H9 (cell line): Measurements from ENCODE around the gene BRK1. TPM values are rescaled to one million over a fixed set of nuclear protein-coding genes. Genes with fewer than 3 reads are reported as not detected.

ENCODE experiments used
- DNase-seq: peaks from one replicate; pipeline ENCODE4 v3.0.0-alpha.2; 2017
- H2AFZ ChIP-seq: one replicate; pipeline ENCODE4 v1.6.1; 2013; ENCODE audit warnings: mild to moderate bottlenecking, low read length, control low read depth, moderate library complexity
- H2AK5ac ChIP-seq: 2 replicates; pipeline ENCODE4 v1.6.1; 2013; ENCODE audit warnings: low read length, control low read depth, mixed read lengths; ENCODE audit not compliant: insufficient read length
- H2BK120ac ChIP-seq: one replicate; pipeline ENCODE4 v1.6.1; 2013; ENCODE audit warnings: low read depth, mild to moderate bottlenecking, low read length, control low read depth, inconsistent platforms; ENCODE audit not compliant: poor library complexity, severe bottlenecking
- H2BK12ac ChIP-seq: 2 replicates; pipeline ENCODE4 v1.6.1; 2013; ENCODE audit warnings: low read length, control low read depth, mixed read lengths, low read depth; ENCODE audit not compliant: insufficient read length
- H2BK15ac ChIP-seq: 2 replicates; pipeline ENCODE4 v1.6.1; 2013; ENCODE audit warnings: low read depth, low read length, control low read depth
- H2BK20ac ChIP-seq: one replicate; pipeline ENCODE4 v1.6.1; 2013; ENCODE audit warnings: low read depth, mild to moderate bottlenecking, low read length, control low read depth, inconsistent platforms; ENCODE audit not compliant: poor library complexity, severe bottlenecking
- H2BK5ac ChIP-seq: 2 replicates; pipeline ENCODE4 v1.6.1; 2013; ENCODE audit warnings: low read length, control low read depth, mixed read lengths; ENCODE audit not compliant: insufficient read length
- H3K14ac ChIP-seq: 2 replicates; pipeline ENCODE4 v1.6.1; 2013; ENCODE audit warnings: low read length, control low read depth; ENCODE audit not compliant: insufficient read depth
- H3K18ac ChIP-seq: 2 replicates; pipeline ENCODE4 v1.6.1; 2013; ENCODE audit warnings: low read depth, mild to moderate bottlenecking, mixed read lengths, low read length, control low read depth; ENCODE audit not compliant: insufficient read length
- H3K23ac ChIP-seq: 2 replicates; pipeline ENCODE4 v1.6.1; 2013; ENCODE audit warnings: low read length, control low read depth, mixed read lengths, low read depth; ENCODE audit not compliant: insufficient read length
- H3K23me2 ChIP-seq: 2 replicates; pipeline ENCODE4 v1.6.1; 2013; ENCODE audit warnings: low read depth, mild to moderate bottlenecking, mixed read lengths, low read length, control low read depth; ENCODE audit not compliant: insufficient read length, poor library complexity, severe bottlenecking
- H3K27ac ChIP-seq: 2 replicates; pipeline ENCODE4 v1.5.1; 2013; ENCODE audit warnings: low read length, control low read depth, mixed read lengths, low read depth; ENCODE audit not compliant: insufficient read length
- H3K27me3 ChIP-seq: 2 replicates; pipeline ENCODE4 v1.6.1; 2013; ENCODE audit warnings: low read length, control low read depth, inconsistent platforms; ENCODE audit not compliant: insufficient read depth
- H3K4ac ChIP-seq: 2 replicates; pipeline ENCODE4 v1.6.1; 2013; ENCODE audit warnings: low read depth, mild to moderate bottlenecking, control low read depth, inconsistent platforms, low read length, moderate library complexity
- H3K4me1 ChIP-seq: 2 replicates; pipeline ENCODE4 v1.6.1; 2013; ENCODE audit warnings: low read length, control low read depth, inconsistent platforms; ENCODE audit not compliant: insufficient read depth
- H3K4me2 ChIP-seq: 2 replicates; pipeline ENCODE4 v1.6.1; 2013; ENCODE audit warnings: low read length, control low read depth, mixed read lengths; ENCODE audit not compliant: insufficient read length, insufficient read depth
- H3K56ac ChIP-seq: 2 replicates; pipeline ENCODE4 v1.6.1; 2013; ENCODE audit warnings: low read depth, mild to moderate bottlenecking, mixed read lengths, low read length, control low read depth; ENCODE audit not compliant: insufficient read length
- H3K79me1 ChIP-seq: 2 replicates; pipeline ENCODE4 v1.6.1; 2013; ENCODE audit warnings: low read depth, mild to moderate bottlenecking, moderate library complexity, low read length, control low read depth, inconsistent platforms; ENCODE audit not compliant: insufficient read depth, poor library complexity, severe bottlenecking
- H3K79me2 ChIP-seq: 2 replicates; pipeline ENCODE4 v1.6.1; 2013; ENCODE audit warnings: low read length, control low read depth, inconsistent platforms; ENCODE audit not compliant: insufficient read depth
- H3K9ac ChIP-seq: 2 replicates; pipeline ENCODE4 v1.6.1; 2013; ENCODE audit warnings: low read length, control low read depth, mixed read lengths; ENCODE audit not compliant: insufficient read length; ENCODE audit errors: extremely low read depth
- H3K9me3 ChIP-seq: one replicate; pipeline ENCODE4 v1.6.1; 2013; ENCODE audit warnings: low read depth, low read length, inconsistent platforms; ENCODE audit not compliant: control insufficient read depth
- H3T11ph ChIP-seq: one replicate; pipeline ENCODE4 v1.6.1; 2013; ENCODE audit warnings: mild to moderate bottlenecking, low read length, control low read depth, inconsistent platforms
- H4K20me1 ChIP-seq: one replicate; pipeline ENCODE4 v1.6.1; 2013; ENCODE audit not compliant: control insufficient read depth, insufficient read length, insufficient read depth
- H4K5ac ChIP-seq: 2 replicates; pipeline ENCODE4 v1.6.1; 2013; ENCODE audit warnings: low read depth, mild to moderate bottlenecking, mixed read lengths, low read length, control low read depth; ENCODE audit not compliant: insufficient read length
- H4K8ac ChIP-seq: replicated peaks from 2 replicates; pipeline ENCODE4 v1.6.1; 2013; ENCODE audit warnings: low read length, control low read depth, mixed read lengths, low read depth; ENCODE audit not compliant: insufficient read length
- H4K91ac ChIP-seq: 2 replicates; pipeline ENCODE4 v1.6.1; 2013; ENCODE audit warnings: low read depth, mild to moderate bottlenecking, moderate library complexity, mixed read lengths, low read length, control low read depth; ENCODE audit not compliant: insufficient read length
- H3K27ac Mint-ChIP-seq, 3 experiments: 2 replicates in 2 of 3; 3 replicates in 1 of 3; pipeline ENCODE4 v1.8.0; 2020 to 2021; ENCODE audit warnings: mixed read lengths in 3 of 3, mild to moderate bottlenecking in 1 of 3, moderate library complexity in 1 of 3
- H3K27me3 Mint-ChIP-seq: 2 replicates; pipeline ENCODE4 v1.8.0; 2021; ENCODE audit warnings: low read depth, mild to moderate bottlenecking, moderate library complexity, mixed read lengths
- H3K36me3 Mint-ChIP-seq, 3 experiments: 2 replicates in 2 of 3; 3 replicates in 1 of 3; pipeline ENCODE4 v1.8.0; 2020 to 2021; ENCODE audit warnings: low read depth in 3 of 3, mixed read lengths in 3 of 3; ENCODE audit not compliant: insufficient read depth in 1 of 3
- H3K4me1 Mint-ChIP-seq, 2 experiments: 2 replicates each; pipeline ENCODE4 v1.8.0; 2020; ENCODE audit warnings: mixed read lengths in 2 of 2
- H3K4me3 Mint-ChIP-seq, 2 experiments: 2 replicates in 1 of 2; 3 replicates in 1 of 2; pipeline ENCODE4 v1.8.0; 2020 to 2021; ENCODE audit warnings: mild to moderate bottlenecking in 2 of 2, mixed read lengths in 2 of 2, moderate library complexity in 1 of 2
- H3K9me3 Mint-ChIP-seq, 2 experiments: 2 replicates in 1 of 2; 3 replicates in 1 of 2; pipeline ENCODE4 v1.8.0; 2020; ENCODE audit warnings: mild to moderate bottlenecking in 2 of 2, mixed read lengths in 2 of 2, moderate library complexity in 1 of 2
- CTCF ChIP-seq: fragments of 200-600 bp; sonication (generic); conservative IDR thresholded peaks from 3 replicates; pipeline ENCODE4 v1.8.0; 2021; ENCODE audit warnings: antibody characterized with exemption, mild to moderate bottlenecking
- WGBS: extraction: QIAGEN DNeasy Blood & Tissue Kit; methylation state at CpG from one replicate; pipeline ENCODE4 v1.1.7; 2013; ENCODE audit warnings: missing lambda C conversion rate, low lambda C conversion rate, mixed read lengths; ENCODE audit not compliant: insufficient read length; ENCODE audit errors: extremely low coverage; 5-methylcytosine and 5-hydroxymethylcytosine counted together
- total RNA-seq: library from RNA; stranded (reverse); gene quantifications from 2 replicates; pipeline ENCODE4 v1.2.1, GENCODE V29; 2021

The BRK1 gene
- total RNA-seq, 1 experiment from 2014 or later: 121 TPM

GRCh38 chr3:10154335-10155122 lies 39.1 kb downstream of the BRK1 start:
- Histone ChIP-seq H3K56ac (no peak overlapping the region), H2BK5ac (no peak overlapping the region)

More at GRCh38 chr3:10154335-10155122, 39.1 kb downstream of the BRK1 start:
- Histone ChIP-seq H3K23me2 (no peaks in the 10 kb centered on the region), H2BK12ac (no peak overlapping the region), H3K14ac (no peak overlapping the region), H3K27me3 (no peaks in the 10 kb centered on the region), H3K9me3 (no peaks in the 10 kb centered on the region), H4K20me1 (no peaks in the 10 kb centered on the region), H3K9ac (no peak overlapping the region), H3K27ac (no peak overlapping the region), H2AK5ac (no peak overlapping the region), H3K23ac (no peak overlapping the region), H3K79me1 (no peaks in the 10 kb centered on the region), H3K4me1 (no peaks in the 10 kb centered on the region), H2BK20ac (no peak overlapping the region), H3T11ph (no peak overlapping the region), H3K79me2 (no peaks in the 10 kb centered on the region), H3K4me2 (no peak overlapping the region), H4K8ac (no peak overlapping the region), H4K5ac (no peak overlapping the region), H4K91ac (no peak overlapping the region), H2AFZ (no peak overlapping the region), H2BK120ac (no peak overlapping the region), H3K18ac (no peak overlapping the region), H2BK15ac (no peak overlapping the region), H3K4ac (no peak overlapping the region)
- Mint-ChIP-seq H3K4me3 (no peak overlapping the region), H3K36me3 (peaks cover 24 to 46% (median 35%) of the 10 kb centered on the region in 3 experiments; a peak in 6 of 7 replicates), H3K27me3 (no peaks in the 10 kb centered on the region), H3K9me3 (no peaks in the 10 kb centered on the region), H3K4me1 (no peaks in the 10 kb centered on the region), H3K27ac (peak overlapping the region in 2 of 3 experiments; percentile 20 to 28; a peak in 1 of 7 replicates)
- TF ChIP-seq CTCF: no peak
- no peak for DNase-seq
- no CpG with 5 or more reads among the region's 14 CpGs for WGBS
